IMR-90 (cell line): ENCODE results near the gene CPXM1. TPM values are rescaled to one million over a fixed set of nuclear protein-coding genes. Genes with fewer than 3 reads are reported as not detected.

Source experiments
- ATAC-seq: fragments of 200-7000 bp; cut with Tn5 transposase; 2 replicates; pipeline ENCODE4 v1.9.1; 2020; ENCODE audit warnings: low read depth, mild to moderate bottlenecking, moderate library complexity
- BruUV-seq: library from RNA; stranded (reverse); fragments of 400-500 nt; replicated peaks from 2 replicates; lab custom pipeline; 2021; lab: Mats Ljungman, UMichigan
- CTCF ChIA-PET: fragments of 300-600 bp; formaldehyde crosslinking; extraction: SDS; loops from one replicate; lab custom pipeline; 2021; ENCODE audit warnings: antibody characterized with exemption; lab: Yijun Ruan, JAX
- POLR2A ChIA-PET: fragments of 300-600 bp; sonication (Branson Sonifier 250); formaldehyde crosslinking; loops from one replicate; lab custom pipeline; 2022; ENCODE audit warnings: antibody characterized with exemption; ENCODE audit not compliant: unreplicated experiment; lab: Charles Lee
- DNase-seq: peaks from one replicate; pipeline ENCODE4 v3.0.0; 2013
- H2AFZ ChIP-seq: replicated peaks from 2 replicates; pipeline ENCODE3; 2013; ENCODE audit warnings: low read length, mild to moderate bottlenecking; ENCODE audit not compliant: poor library complexity
- H2AK5ac ChIP-seq: 2 replicates; pipeline ENCODE4 v1.6.1; 2013; ENCODE audit warnings: low read depth, low read length, inconsistent platforms
- H2AK9ac ChIP-seq: replicated peaks from 2 replicates; pipeline ENCODE3; 2013; ENCODE audit warnings: mild to moderate bottlenecking, low read depth, low read length, moderate library complexity; ENCODE audit not compliant: poor library complexity
- H2BK120ac ChIP-seq: 2 replicates; pipeline ENCODE4 v1.6.1; 2013; ENCODE audit warnings: low read depth, low read length, inconsistent platforms
- H2BK15ac ChIP-seq: 3 replicates; pipeline ENCODE4 v1.6.1; 2013; ENCODE audit warnings: low read depth, low read length, inconsistent platforms
- H2BK20ac ChIP-seq: 2 replicates; pipeline ENCODE4 v1.6.1; 2013; ENCODE audit warnings: low read depth, mild to moderate bottlenecking, inconsistent platforms, low read length, moderate library complexity
- H2BK5ac ChIP-seq: 2 replicates; pipeline ENCODE4 v1.6.1; 2013; ENCODE audit warnings: mild to moderate bottlenecking, low read depth, low read length, inconsistent platforms; ENCODE audit not compliant: poor library complexity, severe bottlenecking
- H3K14ac ChIP-seq: replicated peaks from 2 replicates; pipeline ENCODE4 v1.6.1; 2013; ENCODE audit warnings: low read depth, low read length, inconsistent platforms
- H3K18ac ChIP-seq: 2 replicates; pipeline ENCODE4 v1.6.1; 2013; ENCODE audit warnings: low read depth, low read length, control low read depth
- H3K23ac ChIP-seq: 2 replicates; pipeline ENCODE4 v1.6.1; 2013; ENCODE audit warnings: low read depth, low read length, inconsistent platforms
- H3K27ac ChIP-seq: 2 replicates; pipeline ENCODE4 v1.5.1; 2013; ENCODE audit warnings: mild to moderate bottlenecking, control low read depth, low read length; ENCODE audit not compliant: insufficient read depth
- H3K27me3 ChIP-seq: 2 replicates; pipeline ENCODE4 v1.6.1; 2013; ENCODE audit warnings: low read length; ENCODE audit not compliant: control insufficient read depth, insufficient read depth
- H3K36me3 ChIP-seq: 2 replicates; pipeline ENCODE4 v1.6.1; 2013; ENCODE audit warnings: low read length, mixed read lengths; ENCODE audit not compliant: control insufficient read depth, insufficient read depth
- H3K4ac ChIP-seq: 2 replicates; pipeline ENCODE4 v1.6.1; 2013; ENCODE audit warnings: low read depth, low read length, inconsistent platforms
- H3K4me1 ChIP-seq: 2 replicates; pipeline ENCODE4 v1.6.1; 2013; ENCODE audit warnings: low read length, mixed read lengths; ENCODE audit not compliant: control insufficient read depth, insufficient read depth
- H3K4me2 ChIP-seq: 2 replicates; pipeline ENCODE4 v1.6.1; 2013; ENCODE audit warnings: low read depth, mild to moderate bottlenecking, control low read depth, low read length, moderate library complexity
- H3K4me3 ChIP-seq: 2 replicates; pipeline ENCODE4 v1.5.1; 2013; ENCODE audit warnings: low read depth, mild to moderate bottlenecking, control low read depth, low read length, moderate library complexity; ENCODE audit not compliant: insufficient read depth
- H3K56ac ChIP-seq: 2 replicates; pipeline ENCODE4 v1.6.1; 2013; ENCODE audit warnings: low read length, inconsistent platforms; ENCODE audit not compliant: insufficient read depth; ENCODE audit errors: extremely low read depth
- H3K79me1 ChIP-seq, 2 experiments: 2 replicates each; pipeline ENCODE4 v1.6.1; 2013; ENCODE audit warnings: low read length in 2 of 2, inconsistent platforms in 1 of 2, low read depth in 1 of 2
- H3K9ac ChIP-seq: 2 replicates; pipeline ENCODE4 v1.6.1; 2013; ENCODE audit warnings: low read depth, low read length, control low read depth
- H3K9me1 ChIP-seq: 2 replicates; pipeline ENCODE4 v1.6.1; 2013; ENCODE audit warnings: low read length, inconsistent platforms; ENCODE audit not compliant: insufficient read depth
- H3K9me3 ChIP-seq: 2 replicates; pipeline ENCODE4 v1.6.1; 2013; ENCODE audit warnings: low read length; ENCODE audit not compliant: control insufficient read depth, insufficient read depth
- H4K20me1 ChIP-seq: 2 replicates; pipeline ENCODE4 v1.6.1; 2013; ENCODE audit warnings: low read length, inconsistent platforms; ENCODE audit not compliant: insufficient read depth
- H4K5ac ChIP-seq: 2 replicates; pipeline ENCODE4 v1.6.1; 2013; ENCODE audit warnings: mild to moderate bottlenecking, low read depth, low read length, control low read depth
- H4K8ac ChIP-seq, 2 experiments: 2 replicates each; pipeline ENCODE4 v1.6.1; 2013; ENCODE audit warnings: low read depth in 2 of 2, low read length in 2 of 2, control low read depth in 1 of 2, inconsistent platforms in 1 of 2
- H4K91ac ChIP-seq: 2 replicates; pipeline ENCODE4 v1.6.1; 2013; ENCODE audit warnings: low read depth, low read length, inconsistent platforms; ENCODE audit not compliant: insufficient read depth
- BHLHE40 ChIP-seq: fragments of 150-350 bp; IDR thresholded peaks from 2 replicates; pipeline ENCODE4 v1.6.1; 2016; ENCODE audit warnings: mild to moderate bottlenecking, low read depth, low read length
- CEBPB ChIP-seq: IDR thresholded peaks from 2 replicates; pipeline ENCODE4 v1.6.1; 2012; ENCODE audit warnings: low read depth, low read length, improper control_type of control experiment
- CHD1 ChIP-seq: IDR thresholded peaks from 2 replicates; pipeline ENCODE4 v1.6.1; 2012; ENCODE audit warnings: low read depth, low read length, improper control_type of control experiment
- FOS ChIP-seq: fragments of 150-350 bp; IDR thresholded peaks from 2 replicates; pipeline ENCODE4 v1.6.1; 2016; ENCODE audit warnings: low read depth, low read length
- MAFK ChIP-seq: IDR thresholded peaks from 2 replicates; pipeline ENCODE4 v1.6.1; 2012; ENCODE audit warnings: low read depth, low read length, improper control_type of control experiment
- MAZ ChIP-seq: IDR thresholded peaks from 2 replicates; pipeline ENCODE4 v1.6.1; 2012; ENCODE audit warnings: low read depth, mild to moderate bottlenecking, low read length, improper control_type of control experiment, moderate library complexity, borderline replicate concordance
- MXI1 ChIP-seq: IDR thresholded peaks from 2 replicates; pipeline ENCODE4 v1.6.1; 2012; ENCODE audit warnings: low read depth, mild to moderate bottlenecking, low read length, moderate library complexity, borderline replicate concordance
- NFE2L2 ChIP-seq: fragments of 150-350 bp; IDR thresholded peaks from 2 replicates; pipeline ENCODE4 v1.6.1; 2016; ENCODE audit warnings: low read depth, mild to moderate bottlenecking, low read length
- POLR2A ChIP-seq: IDR thresholded peaks from 2 replicates; pipeline ENCODE4 v1.6.1; 2012; ENCODE audit warnings: mild to moderate bottlenecking, low read depth, low read length
- RAD21 ChIP-seq: IDR thresholded peaks from 2 replicates; pipeline ENCODE4 v1.6.1; 2012; ENCODE audit warnings: low read length, improper control_type of control experiment
- SMC3 ChIP-seq: fragments of 150-350 bp; IDR thresholded peaks from 2 replicates; pipeline ENCODE4 v1.6.1; 2016; ENCODE audit warnings: low read depth, mild to moderate bottlenecking, antibody characterized with exemption, low read length, moderate library complexity
- WGBS, 2 experiments: methylation state at CpG; one replicate each; pipeline versions ENCODE4 v1.1.5 to v1.1.7; 2013; ENCODE audit warnings: missing lambda C conversion rate in 2 of 2; ENCODE audit not compliant: insufficient read length in 1 of 2; ENCODE audit errors: extremely low coverage in 2 of 2; 5-methylcytosine and 5-hydroxymethylcytosine counted together
- dilution Hi-C: fragments of 300-500 bp; cut with HindIII; formaldehyde crosslinking; loops from one replicate; pipeline ENCODE4 v1.14.3; 2018; ENCODE audit warnings: low sequenced_read_pairs; ENCODE audit not compliant: unreplicated experiment
- in situ Hi-C: fragments of 300-500 bp; cut with MboI; formaldehyde crosslinking; loops from 3 replicates; pipeline ENCODE4 v1.14.3; 2019; ENCODE audit warnings: low sequenced_read_pairs, inconsistent platforms, mixed read lengths
- intact Hi-C: fragments of 100-400 bp; cut with micrococcal nuclease; formaldehyde crosslinking; loops from 2 replicates; pipeline ENCODE4 v1.10.0; 2022
- polyA plus RNA-seq, 3 experiments: library from polyadenylated mRNA; depleted of rRNA; stranded (reverse); fragments of >200 nt; gene quantifications; 2 replicates each; pipeline ENCODE4 v1.2.3, GENCODE V29; 2012; ENCODE audit warnings: low replicate concordance in 1 of 3
- total RNA-seq: library from RNA; depleted of rRNA; stranded (reverse); fragments of >200 nt; gene quantifications from 2 replicates; pipeline ENCODE4 v1.2.3, GENCODE V29; 2012
- TF ChIP-seq, protein P1 (sequence below): fragments of 150-350 bp; IDR thresholded peaks from 2 replicates; pipeline ENCODE4 v1.6.1; 2017; ENCODE audit warnings: mild to moderate bottlenecking, antibody characterized with exemption, low read length, low read depth
- TF ChIP-seq, protein P2 (sequence below): conservative IDR thresholded peaks from 2 replicates; pipeline ENCODE4 v1.5.1; 2012; ENCODE audit warnings: mild to moderate bottlenecking, low read depth, low read length, improper control_type of control experiment

Gene CPXM1
- total and polyA plus RNA-seq, 2 of the 4 experiments (the other 2 are of a cell fraction) = 1.1 to 4.6 TPM

DNA sequence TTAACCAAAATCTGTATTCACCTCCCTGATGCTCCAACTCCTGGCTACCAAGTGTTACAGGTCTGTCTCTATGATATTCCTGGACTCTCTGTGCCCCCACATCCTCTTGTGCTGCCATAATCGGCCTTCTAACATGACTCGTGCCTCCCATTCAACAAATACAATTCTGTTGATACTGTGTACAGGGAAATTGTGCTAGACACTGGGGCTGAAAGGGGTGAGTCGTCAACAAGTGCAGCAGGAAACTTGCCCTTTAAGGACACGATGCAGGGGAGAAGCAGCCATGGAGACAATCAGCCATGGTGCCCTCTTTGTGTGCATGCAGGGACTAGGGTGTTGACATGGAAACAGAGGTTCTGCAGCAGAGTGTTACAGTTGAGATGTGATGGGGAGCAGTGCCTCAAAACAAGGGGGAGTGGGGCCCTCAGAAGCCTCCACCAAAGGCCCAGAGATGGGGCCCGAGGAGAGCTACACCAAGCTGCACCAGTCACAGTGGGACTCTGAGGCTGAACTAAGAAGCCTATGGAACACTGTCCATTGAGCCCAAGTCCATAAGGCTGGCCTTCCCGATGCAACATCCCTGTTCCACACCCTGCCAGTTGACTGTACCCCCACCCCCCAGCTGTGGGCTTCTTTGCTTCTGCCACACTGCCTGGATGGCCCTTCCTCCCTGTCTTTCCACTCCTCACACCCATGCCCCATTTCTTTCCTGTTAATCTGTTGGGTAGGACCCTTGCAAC lies 37.0 kb upstream of the CPXM1 start:
- TF ChIP-seq CEBPB = no peak
- TF ChIP-seq RAD21 = no peak
- no peak for TF ChIP-seq CHD1
- TF ChIP-seq SMC3 = no peak
- TF ChIP-seq POLR2A = no peak
- no peak for TF ChIP-seq MXI1
- TF ChIP-seq, protein P1, sequence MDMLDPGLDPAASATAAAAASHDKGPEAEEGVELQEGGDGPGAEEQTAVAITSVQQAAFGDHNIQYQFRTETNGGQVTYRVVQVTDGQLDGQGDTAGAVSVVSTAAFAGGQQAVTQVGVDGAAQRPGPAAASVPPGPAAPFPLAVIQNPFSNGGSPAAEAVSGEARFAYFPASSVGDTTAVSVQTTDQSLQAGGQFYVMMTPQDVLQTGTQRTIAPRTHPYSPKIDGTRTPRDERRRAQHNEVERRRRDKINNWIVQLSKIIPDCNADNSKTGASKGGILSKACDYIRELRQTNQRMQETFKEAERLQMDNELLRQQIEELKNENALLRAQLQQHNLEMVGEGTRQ = no peak
- TF ChIP-seq MAZ = no peak
- TF ChIP-seq FOS = no peak
- TF ChIP-seq BHLHE40 = no peak
- TF ChIP-seq NFE2L2 = no peak
- TF ChIP-seq, protein P2, sequence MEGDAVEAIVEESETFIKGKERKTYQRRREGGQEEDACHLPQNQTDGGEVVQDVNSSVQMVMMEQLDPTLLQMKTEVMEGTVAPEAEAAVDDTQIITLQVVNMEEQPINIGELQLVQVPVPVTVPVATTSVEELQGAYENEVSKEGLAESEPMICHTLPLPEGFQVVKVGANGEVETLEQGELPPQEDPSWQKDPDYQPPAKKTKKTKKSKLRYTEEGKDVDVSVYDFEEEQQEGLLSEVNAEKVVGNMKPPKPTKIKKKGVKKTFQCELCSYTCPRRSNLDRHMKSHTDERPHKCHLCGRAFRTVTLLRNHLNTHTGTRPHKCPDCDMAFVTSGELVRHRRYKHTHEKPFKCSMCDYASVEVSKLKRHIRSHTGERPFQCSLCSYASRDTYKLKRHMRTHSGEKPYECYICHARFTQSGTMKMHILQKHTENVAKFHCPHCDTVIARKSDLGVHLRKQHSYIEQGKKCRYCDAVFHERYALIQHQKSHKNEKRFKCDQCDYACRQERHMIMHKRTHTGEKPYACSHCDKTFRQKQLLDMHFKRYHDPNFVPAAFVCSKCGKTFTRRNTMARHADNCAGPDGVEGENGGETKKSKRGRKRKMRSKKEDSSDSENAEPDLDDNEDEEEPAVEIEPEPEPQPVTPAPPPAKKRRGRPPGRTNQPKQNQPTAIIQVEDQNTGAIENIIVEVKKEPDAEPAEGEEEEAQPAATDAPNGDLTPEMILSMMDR = no peak
- no peak for TF ChIP-seq MAFK
- peaks cover 26% of the 10 kb centered on the region for H3K36me3 ChIP-seq
- H2AK9ac ChIP-seq = no peak overlapping the region
- H4K5ac ChIP-seq = no peak overlapping the region
- no peak overlapping the region for H2BK5ac ChIP-seq
- H3K4me2 ChIP-seq = no peak overlapping the region
- no peak overlapping the region for H2BK15ac ChIP-seq
- H3K4me1 ChIP-seq = peaks cover 12% of the 10 kb centered on the region
- H3K4me3 ChIP-seq = no peak overlapping the region
- peaks cover 3% of the 10 kb centered on the region; the same call in 1 of the 2 replicates for H4K20me1 ChIP-seq
- H3K9me1 ChIP-seq = peaks cover 30% of the 10 kb centered on the region
- H3K79me1 ChIP-seq = peaks cover 20 to 41% of the 10 kb centered on the region in 2 experiments
- no peak overlapping the region for H4K91ac ChIP-seq
- H2AK5ac ChIP-seq = no peak overlapping the region
- ATAC-seq (no peak), DNase-seq (peak; percentile 37)
- H3K9me3 ChIP-seq = no peaks in the 10 kb centered on the region
- H3K56ac ChIP-seq = no peak overlapping the region
- H2BK120ac ChIP-seq = no peak overlapping the region
- dilution Hi-C loops (no loop called here), intact Hi-C loops (no loop called here), in situ Hi-C loops (loop anchor here (25.0 kb wide), 1 partner anchor 325 kb away; the partner anchor contains the start of gene ZNF343)
- POLR2A ChIA-PET = no interaction called here
- CTCF ChIA-PET = interaction anchor here (1.5 kb wide), 1 partner anchor 15 kb away, joined by 3 read pairs; no protein-coding TSS in a partner anchor
- no peaks in the 10 kb centered on the region for H3K27me3 ChIP-seq
- H4K8ac ChIP-seq = no peak overlapping the region
- H3K27ac ChIP-seq = no peak overlapping the region
- H3K9ac ChIP-seq = no peak overlapping the region
- no TSS peak for BruUV-seq
- no peak overlapping the region for H2AFZ ChIP-seq
- H3K14ac ChIP-seq = no peak overlapping the region
- H2BK20ac ChIP-seq = no peak overlapping the region
- WGBS, 2 experiments = 59% methylated on average over 2 of the region's 6 CpGs; no CpG with 5 or more reads in 1 of the 2 experiments
- no peak overlapping the region for H3K23ac ChIP-seq
- H3K4ac ChIP-seq = no peak overlapping the region
- no peak overlapping the region for H3K18ac ChIP-seq
